Rectal smooth muscle tissue (tissue), 1 donor: Measurements from ENCODE around the gene OFD1.

Experiments
- H3K27ac ChIP-seq: one replicate; pipeline ENCODE4 v1.7.0; 2013; ENCODE audit warnings: low read depth, low read length, inconsistent platforms
- H3K27me3 ChIP-seq: one replicate; pipeline ENCODE4 v1.7.0; 2013; ENCODE audit warnings: low read length; ENCODE audit not compliant: control insufficient read depth, insufficient read depth
- H3K36me3 ChIP-seq: one replicate; pipeline ENCODE4 v1.7.0; 2013; ENCODE audit warnings: low read length; ENCODE audit not compliant: control insufficient read depth, insufficient read depth
- H3K4me1 ChIP-seq: one replicate; pipeline ENCODE4 v1.7.0; 2013; ENCODE audit warnings: low read length; ENCODE audit not compliant: control insufficient read depth, insufficient read depth
- H3K4me3 ChIP-seq: one replicate; pipeline ENCODE4 v1.7.0; 2013; ENCODE audit warnings: low read length
- H3K9ac ChIP-seq: one replicate; pipeline ENCODE4 v1.7.0; 2013; ENCODE audit warnings: low read length

OFD1 gene, protein sequence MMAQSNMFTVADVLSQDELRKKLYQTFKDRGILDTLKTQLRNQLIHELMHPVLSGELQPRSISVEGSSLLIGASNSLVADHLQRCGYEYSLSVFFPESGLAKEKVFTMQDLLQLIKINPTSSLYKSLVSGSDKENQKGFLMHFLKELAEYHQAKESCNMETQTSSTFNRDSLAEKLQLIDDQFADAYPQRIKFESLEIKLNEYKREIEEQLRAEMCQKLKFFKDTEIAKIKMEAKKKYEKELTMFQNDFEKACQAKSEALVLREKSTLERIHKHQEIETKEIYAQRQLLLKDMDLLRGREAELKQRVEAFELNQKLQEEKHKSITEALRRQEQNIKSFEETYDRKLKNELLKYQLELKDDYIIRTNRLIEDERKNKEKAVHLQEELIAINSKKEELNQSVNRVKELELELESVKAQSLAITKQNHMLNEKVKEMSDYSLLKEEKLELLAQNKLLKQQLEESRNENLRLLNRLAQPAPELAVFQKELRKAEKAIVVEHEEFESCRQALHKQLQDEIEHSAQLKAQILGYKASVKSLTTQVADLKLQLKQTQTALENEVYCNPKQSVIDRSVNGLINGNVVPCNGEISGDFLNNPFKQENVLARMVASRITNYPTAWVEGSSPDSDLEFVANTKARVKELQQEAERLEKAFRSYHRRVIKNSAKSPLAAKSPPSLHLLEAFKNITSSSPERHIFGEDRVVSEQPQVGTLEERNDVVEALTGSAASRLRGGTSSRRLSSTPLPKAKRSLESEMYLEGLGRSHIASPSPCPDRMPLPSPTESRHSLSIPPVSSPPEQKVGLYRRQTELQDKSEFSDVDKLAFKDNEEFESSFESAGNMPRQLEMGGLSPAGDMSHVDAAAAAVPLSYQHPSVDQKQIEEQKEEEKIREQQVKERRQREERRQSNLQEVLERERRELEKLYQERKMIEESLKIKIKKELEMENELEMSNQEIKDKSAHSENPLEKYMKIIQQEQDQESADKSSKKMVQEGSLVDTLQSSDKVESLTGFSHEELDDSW

GRCh38 chrX:13734278-13735172 is at the start of gene OFD1, which contains the start of gene TRAPPC2:
Gene OFD1 (plus strand): TSS chrX:13734748. CDS start chrX:13735072, 324 bp downstream.
Gene TRAPPC2 (minus strand): TSS chrX:13734620. CDS start chrX:13719963, 14,657 bp downstream.
- Histone ChIP-seq H3K4me1 (peaks cover 2% of the 10 kb centered on the region), H3K27me3 (no peaks in the 10 kb centered on the region), H3K27ac (peak within 1 kb of the TSS; percentile 87), H3K36me3 (no peaks in the 10 kb centered on the region), H3K9ac (peak within 1 kb of the TSS; percentile 76), H3K4me3 (peak within 1 kb of the TSS; percentile 85)

- H3K9ac ChIP-seq, result no peak overlapping the region
- no peaks in the 10 kb centered on the region for H3K36me3 ChIP-seq
- H3K27me3 ChIP-seq, result peaks cover 5% of the 10 kb centered on the region
- no peak overlapping the region for H3K27ac ChIP-seq
- no peaks in the 10 kb centered on the region for H3K4me1 ChIP-seq
- no peak overlapping the region for H3K4me3 ChIP-seq
Observed at GRCh38 chrX:13685126-13685763, 49.3 kb upstream of the OFD1 start.

DNA sequence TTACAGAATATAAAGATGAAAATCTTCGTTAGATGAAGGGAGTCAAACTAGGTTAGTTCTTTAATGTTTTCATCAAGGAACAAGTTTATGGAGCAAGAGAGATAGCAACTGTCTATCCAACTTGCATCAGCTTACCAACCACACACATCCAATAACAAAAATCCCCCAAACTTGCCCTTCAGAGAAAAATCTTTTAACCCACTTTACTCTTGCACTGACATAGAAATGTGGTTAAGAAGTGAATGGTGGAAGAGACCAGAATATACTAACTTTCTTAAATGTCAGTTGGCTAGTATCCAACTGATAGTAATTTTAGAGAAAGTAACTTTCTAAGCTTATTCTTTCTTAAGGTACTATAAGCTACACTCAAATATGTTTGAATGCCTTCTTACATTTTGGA is 47.3 kb upstream of the OFD1 start:
- Histone ChIP-seq H3K9ac (no peak overlapping the region), H3K4me1 (no peaks in the 10 kb centered on the region), H3K4me3 (no peak overlapping the region), H3K27me3 (peaks cover 5% of the 10 kb centered on the region), H3K36me3 (no peaks in the 10 kb centered on the region), H3K27ac (no peak overlapping the region)

- H3K27ac ChIP-seq, result peak overlapping the region; percentile 92
- no peaks in the 10 kb centered on the region for H3K36me3 ChIP-seq
- no peak overlapping the region for H3K9ac ChIP-seq
- H3K4me3 ChIP-seq, result peak overlapping the region; percentile 84
- H3K4me1 ChIP-seq, result peaks cover 4% of the 10 kb centered on the region
- H3K27me3 ChIP-seq, result peaks cover 5% of the 10 kb centered on the region
Observed at GRCh38 chrX:13688384-13688957, 46.1 kb upstream of the OFD1 start.

GRCh38 chrX:13688958-13689740 is 45.4 kb upstream of the OFD1 start, which contains the start of gene RAB9A:
Gene RAB9A (plus strand): TSS chrX:13689128. CDS start chrX:13708747, 19,619 bp downstream.
- Histone ChIP-seq H3K9ac (peak within 1 kb of the TSS; percentile 25), H3K27ac (peak within 1 kb of the TSS; percentile 92), H3K36me3 (no peaks in the 10 kb centered on the region)

GRCh38 chrX:13689741-13690211 is 44.8 kb upstream of the OFD1 start:
- Histone ChIP-seq H3K9ac (peak overlapping the region; percentile 25), H3K27me3 (peaks cover 5% of the 10 kb centered on the region), H3K4me3 (peak overlapping the region; percentile 84), H3K4me1 (peaks cover 4% of the 10 kb centered on the region), H3K36me3 (no peaks in the 10 kb centered on the region), H3K27ac (peak overlapping the region; percentile 92)

More at GRCh38 chrX:13688958-13689740, 45.4 kb upstream of the OFD1 start, which contains the start of gene RAB9A:
- peaks cover 5% of the 10 kb centered on the region for H3K27me3 ChIP-seq
- H3K4me3 ChIP-seq, result peak within 1 kb of the TSS; percentile 84
- H3K4me1 ChIP-seq, result peaks cover 4% of the 10 kb centered on the region

- Histone ChIP-seq H3K36me3 (no peaks in the 10 kb centered on the region), H3K4me3 (no peak overlapping the region), H3K27ac (no peak overlapping the region), H3K9ac (no peak overlapping the region), H3K4me1 (peaks cover 4% of the 10 kb centered on the region), H3K27me3 (peaks cover 5% of the 10 kb centered on the region)
Observed at GRCh38 chrX:13690836-13691235, 43.7 kb upstream of the OFD1 start.

- Histone ChIP-seq H3K36me3 (no peaks in the 10 kb centered on the region), H3K4me1 (peaks cover 4% of the 10 kb centered on the region), H3K4me3 (no peak overlapping the region), H3K27me3 (peaks cover 5% of the 10 kb centered on the region), H3K9ac (no peak overlapping the region), H3K27ac (no peak overlapping the region)
Observed at GRCh38 chrX:13691841-13692371, 42.6 kb upstream of the OFD1 start.

DNA sequence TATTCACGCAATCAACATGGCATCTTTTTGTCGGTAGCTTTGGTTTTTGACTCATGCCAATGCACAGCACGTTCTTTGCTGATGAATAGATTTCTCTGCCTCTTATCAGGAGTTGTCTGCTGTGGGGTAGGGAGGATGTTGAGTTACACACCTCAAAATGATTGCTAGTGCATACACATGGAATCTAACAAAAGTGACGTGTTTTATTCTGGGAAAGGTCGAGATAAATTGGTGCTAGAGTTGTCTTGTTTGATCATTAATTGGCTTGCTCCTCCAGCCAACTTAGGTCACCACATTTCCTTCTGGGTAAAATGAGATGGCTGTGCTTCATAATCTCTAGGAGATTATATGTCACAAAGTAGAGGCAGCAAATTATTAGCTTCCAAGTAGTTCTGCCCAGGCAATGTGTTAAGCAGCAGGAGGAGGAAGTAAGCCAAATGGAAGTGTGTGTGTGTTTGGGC is 41.7 kb upstream of the OFD1 start:
- H3K4me3 ChIP-seq, result no peak overlapping the region
- peaks cover 5% of the 10 kb centered on the region for H3K27me3 ChIP-seq
- H3K9ac ChIP-seq, result no peak overlapping the region
- no peak overlapping the region for H3K27ac ChIP-seq
- no peaks in the 10 kb centered on the region for H3K36me3 ChIP-seq
- peaks cover 4% of the 10 kb centered on the region for H3K4me1 ChIP-seq

DNA sequence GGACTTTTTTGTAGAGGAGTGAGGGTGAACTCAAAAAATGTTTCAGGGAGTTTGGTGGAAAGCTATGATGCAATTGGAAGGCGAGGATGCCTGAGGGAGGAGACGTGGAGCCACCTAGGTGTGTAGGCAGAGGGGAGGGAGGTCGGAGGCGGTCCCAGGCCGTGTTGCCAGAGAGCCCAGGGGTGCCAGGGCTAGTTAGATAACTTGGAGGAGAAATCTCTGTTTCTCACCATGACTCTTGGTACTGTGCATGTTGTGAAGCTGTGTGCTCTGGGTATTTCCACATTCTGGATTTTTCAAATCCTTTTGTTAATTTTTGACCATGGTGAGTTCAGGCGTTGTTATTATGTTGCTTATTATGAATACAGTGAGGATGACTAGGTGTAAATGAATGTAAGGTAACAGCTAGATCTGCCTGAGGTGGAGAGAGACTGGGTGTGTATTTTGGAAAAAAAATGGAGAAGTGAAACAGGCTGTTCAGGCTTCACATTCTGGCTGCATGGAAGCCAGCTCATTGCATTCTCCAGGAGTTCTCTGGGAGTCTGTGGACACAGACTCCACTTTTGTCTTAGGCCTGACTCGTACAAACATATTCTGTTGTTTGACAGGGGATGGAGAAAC is 41.1 kb upstream of the OFD1 start:
- Histone ChIP-seq H3K4me1 (peaks cover 4% of the 10 kb centered on the region), H3K27me3 (peaks cover 5% of the 10 kb centered on the region), H3K9ac (no peak overlapping the region), H3K4me3 (no peak overlapping the region), H3K36me3 (no peaks in the 10 kb centered on the region), H3K27ac (no peak overlapping the region)
